ENCODE measurements around the gene ZNF138.
"Not testable (repeated sequence)": the region's sequence is repeated elsewhere in the genome, so short reads cannot be mapped to it uniquely, and the experiment has no call there.

ZNF138 gene

GRCh38 chr7:64839910-64840309 is 45.7 kb downstream of the ZNF138 start:
- no peak for DNase-seq

- no peak for DNase-seq
These were observed 55.2 kb downstream of the ZNF138 start for GRCh38 chr7:64849250-64849923.

GRCh38 chr7:64849924-64850499 is 55.8 kb downstream of the ZNF138 start:
- DNase-seq, result no peak

- DNase-seq, result no peak
These were observed 59.5 kb downstream of the ZNF138 start for GRCh38 chr7:64853679-64854078.

GRCh38 chr7:64854969-64855368 is 60.7 kb downstream of the ZNF138 start:
- DNase-seq, result no peak

GRCh38 chr7:64863021-64863420 is 68.8 kb downstream of the ZNF138 start:
- DNase-seq, result no peak

- not testable (repeated sequence) for DNase-seq
These were observed 69.3 kb downstream of the ZNF138 start for GRCh38 chr7:64863530-64863929.

- no peak for DNase-seq
These were observed 69.7 kb downstream of the ZNF138 start for GRCh38 chr7:64863969-64864368.

GRCh38 chr7:64867863-64868440 is 73.7 kb downstream of the ZNF138 start:
- no peak for DNase-seq

GRCh38 chr7:64868499-64868898 is 74.3 kb downstream of the ZNF138 start:
- DNase-seq, result no peak

- DNase-seq, result no peak
These were observed 75.0 kb downstream of the ZNF138 start for GRCh38 chr7:64869121-64869725.

- no peak for DNase-seq
These were observed 75.8 kb downstream of the ZNF138 start for GRCh38 chr7:64869912-64870562.

- DNase-seq, result no peak
These were observed 76.4 kb downstream of the ZNF138 start for GRCh38 chr7:64870656-64871055.

GRCh38 chr7:64871761-64872160 is 77.5 kb downstream of the ZNF138 start:
- DNase-seq, result no peak

GRCh38 chr7:64872351-64873154 is 78.3 kb downstream of the ZNF138 start:
- DNase-seq, result no peak

- no peak for DNase-seq
These were observed 78.9 kb downstream of the ZNF138 start for GRCh38 chr7:64873155-64873500.

- DNase-seq, result no peak
These were observed 79.3 kb downstream of the ZNF138 start for GRCh38 chr7:64873517-64873916.

- no peak for DNase-seq
These were observed 79.9 kb downstream of the ZNF138 start for GRCh38 chr7:64874114-64874513.

- no peak for DNase-seq
These were observed 80.5 kb downstream of the ZNF138 start for GRCh38 chr7:64874562-64875250.

- DNase-seq, result no peak
These were observed 81.0 kb downstream of the ZNF138 start for GRCh38 chr7:64875258-64875657.

- DNase-seq, result no peak
These were observed 81.6 kb downstream of the ZNF138 start for GRCh38 chr7:64875658-64876406.
